Stimulated activated CD8-positive, alpha-beta memory T cell treated with anti-CD3 and anti-CD28 coated beads, Interleukin-15, amount 100 ng/mL, for 48 hours (primary cell): Measurements from ENCODE around the gene CDK10.
"Not testable (repeated sequence)": the region's sequence is repeated elsewhere in the genome, so short reads cannot be mapped to it uniquely, and the experiment has no call there.

ENCODE experiments used
- DNase-seq, 2 donors: peaks; one replicate each; pipeline ENCODE4 v3.0.0-alpha.2; 2020; ENCODE audit warnings: low read depth in 2 of 2

The CDK10 gene

DNA sequence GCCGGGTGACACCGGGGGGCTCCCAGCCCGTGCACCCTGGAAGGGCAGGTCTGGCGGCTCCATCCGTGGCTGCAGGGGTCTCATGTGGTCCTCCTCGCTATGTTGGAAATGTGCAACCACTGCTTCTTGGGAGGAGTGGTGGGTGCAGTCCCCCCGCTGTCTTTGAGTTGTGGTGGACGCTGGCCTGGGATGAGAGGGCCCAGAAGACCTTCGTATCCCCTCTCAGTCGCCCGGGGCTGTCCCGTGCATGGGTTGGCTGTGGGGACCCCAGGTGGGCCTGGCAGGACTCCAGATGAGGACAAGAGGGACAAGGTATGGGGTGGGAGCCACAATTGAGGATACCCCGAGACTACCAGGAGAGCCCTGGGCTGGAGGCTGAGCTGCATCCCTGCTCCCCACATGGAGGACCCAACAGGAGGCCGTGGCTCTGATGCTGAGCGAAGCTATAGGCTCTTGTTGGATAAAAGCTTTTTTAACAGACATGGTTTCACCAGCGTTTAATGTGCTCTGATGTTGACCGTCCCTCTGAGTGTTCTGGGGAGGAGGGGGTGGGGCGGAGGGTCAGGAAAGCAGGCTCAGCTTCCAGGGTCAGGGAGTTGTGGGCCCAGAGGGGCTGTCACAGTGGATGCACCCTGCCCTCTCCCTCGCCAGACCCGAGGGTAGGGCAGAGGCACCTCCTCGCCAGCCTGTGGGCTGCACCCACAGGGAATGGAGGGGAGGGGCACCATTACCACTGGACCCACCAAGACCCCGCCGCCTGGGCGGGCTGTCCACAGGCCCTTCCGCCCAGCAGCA is 9.6 kb downstream of the CDK10 start:
- no peak for DNase-seq

GRCh38 chr16:89696670-89697128 is 10.2 kb downstream of the CDK10 start:
- no peak for DNase-seq

DNA sequence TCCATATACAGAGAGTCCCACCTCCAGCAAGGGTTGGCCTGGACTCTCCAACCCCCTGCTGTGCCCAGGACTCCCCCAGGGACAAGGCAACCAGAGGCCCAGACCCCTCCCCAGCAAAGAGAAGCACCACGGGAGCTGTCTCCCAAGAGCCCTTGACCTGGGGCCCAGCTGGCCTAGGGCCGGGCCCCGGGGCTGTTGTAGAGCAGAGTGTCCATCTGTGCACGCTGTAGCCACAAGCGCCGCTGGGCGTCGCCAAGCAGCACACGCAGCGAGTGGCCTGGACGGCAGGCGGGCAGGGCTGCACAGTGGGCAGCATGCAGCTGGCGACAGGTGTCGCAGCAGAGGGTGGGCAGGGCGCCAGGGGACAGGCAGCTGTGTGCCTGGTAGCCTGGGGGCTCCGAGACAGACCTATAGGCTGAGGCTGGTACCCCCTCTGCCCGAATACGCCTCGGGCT is 10.7 kb downstream of the CDK10 start:
- no peak for DNase-seq

DNA sequence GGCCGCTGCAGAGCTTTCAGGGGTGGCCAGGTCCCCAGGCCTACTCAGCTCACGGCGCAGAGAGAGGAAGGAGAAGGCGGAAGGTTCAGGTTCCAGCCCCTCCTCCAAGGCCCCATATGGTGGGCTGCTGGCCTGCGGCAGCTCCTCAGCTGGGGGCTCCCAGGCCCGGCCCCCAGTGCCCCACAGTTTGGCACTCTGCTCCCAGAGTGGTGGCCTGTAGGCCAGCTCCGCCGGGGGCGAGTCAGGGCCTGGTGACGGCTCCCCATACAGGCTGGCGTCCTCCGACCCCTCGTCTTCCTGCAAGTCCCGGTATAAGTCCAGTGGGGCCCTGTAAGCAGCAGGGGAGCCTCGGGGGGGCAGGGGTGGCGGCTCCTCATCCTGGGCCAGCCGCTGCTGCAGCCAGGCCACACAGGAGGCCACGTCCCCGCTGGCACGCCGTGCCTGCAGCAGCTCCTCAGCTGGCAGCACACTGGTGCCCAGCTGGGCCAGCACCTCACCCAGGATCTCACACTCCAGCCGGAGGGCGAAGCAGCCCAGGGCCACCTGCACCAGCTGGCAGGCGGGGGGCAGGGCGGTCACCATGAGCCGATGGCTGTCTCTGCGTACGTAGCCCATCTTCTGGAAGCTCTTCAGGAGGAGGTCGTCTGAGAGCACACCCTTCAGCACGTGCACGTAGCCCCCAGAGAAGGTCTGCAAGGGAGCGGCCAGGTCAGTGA is 11.3 kb downstream of the CDK10 start:
- DNase-seq, result no peak

- not testable (repeated sequence) for DNase-seq
These were observed 12.2 kb downstream of the CDK10 start for GRCh38 chr16:89698717-89699116.

- DNase-seq, result not testable (repeated sequence)
These were observed 13.2 kb downstream of the CDK10 start for GRCh38 chr16:89699629-89700099.

DNA sequence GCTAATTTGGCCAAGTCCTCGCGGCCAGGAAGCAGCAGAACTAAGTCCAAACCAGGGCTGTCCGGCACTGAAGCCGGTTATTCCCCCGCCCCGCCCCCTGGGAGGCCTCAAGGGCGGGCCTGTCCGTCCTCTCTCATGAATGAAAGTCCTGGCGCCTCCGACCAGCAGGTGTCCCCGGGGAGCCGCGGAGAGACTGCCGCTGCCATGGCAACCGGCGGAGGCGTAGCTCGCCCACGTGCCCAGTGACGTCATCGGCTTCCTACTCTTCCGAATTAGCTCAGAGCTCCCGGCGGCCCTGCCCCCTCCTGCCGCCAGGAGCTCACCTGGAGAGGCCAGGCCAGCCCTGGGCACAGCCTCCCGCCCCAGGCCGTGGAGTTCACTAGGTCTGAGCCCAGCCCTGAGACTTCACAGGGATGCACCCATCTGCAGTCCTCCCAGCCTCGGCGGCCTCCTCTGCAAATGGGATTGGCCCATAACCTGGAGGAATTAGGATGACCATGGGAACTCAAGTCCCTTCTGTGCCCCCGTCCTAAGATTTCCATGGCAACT is 13.7 kb downstream of the CDK10 start:
- peak; percentile 95 to 96 for DNase-seq

GRCh38 chr16:89700649-89701424 is 14.3 kb downstream of the CDK10 start:
- no peak for DNase-seq

DNA sequence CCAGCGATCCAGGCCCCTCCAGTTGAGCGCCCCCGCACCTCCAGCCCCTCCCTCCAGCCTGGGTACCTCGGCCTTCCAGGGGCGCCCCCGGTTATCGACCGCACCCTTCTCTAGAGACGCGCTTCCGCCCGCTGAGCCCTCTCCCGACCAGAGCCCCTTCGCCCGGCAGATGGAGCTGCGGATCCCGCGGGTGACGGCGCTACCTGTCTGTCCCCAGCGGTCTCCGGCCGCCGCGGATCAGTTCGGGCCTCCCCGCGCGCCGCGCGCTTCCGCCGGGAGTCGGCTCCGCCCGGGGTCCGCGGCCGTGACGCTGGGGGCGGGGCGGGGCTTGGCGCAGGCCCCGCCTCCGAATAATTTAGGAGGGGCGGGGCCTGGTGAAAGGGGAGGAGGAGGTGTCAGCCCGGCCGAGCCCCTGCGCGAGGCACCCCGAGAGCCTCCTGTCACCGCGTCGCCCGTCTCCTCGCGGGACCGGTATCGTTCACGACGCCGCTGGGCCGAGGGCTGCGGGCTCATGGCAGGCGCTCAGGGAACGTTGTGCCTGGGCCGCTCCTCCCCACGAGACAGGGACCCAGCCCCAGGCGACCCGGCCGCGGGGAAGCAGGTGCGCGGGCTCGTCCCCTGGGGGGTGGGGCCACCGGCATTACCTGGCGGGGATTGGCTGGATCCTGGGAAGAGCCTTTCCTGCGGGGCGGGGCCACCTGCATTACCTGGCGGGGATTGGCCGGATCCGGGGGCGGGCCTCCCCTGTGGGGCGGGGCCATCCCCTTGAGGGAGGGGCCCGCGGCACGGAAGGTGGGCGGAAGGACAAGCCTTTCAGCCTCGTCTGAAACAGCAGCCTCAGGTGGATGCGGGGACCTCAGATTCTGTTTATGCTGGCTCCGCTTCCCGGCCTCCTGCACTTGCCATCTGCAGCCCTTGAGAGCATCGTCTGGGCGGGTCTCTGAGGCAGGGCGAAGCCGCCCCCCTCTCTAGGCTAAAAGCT is 15.2 kb downstream of the CDK10 start, which contains the start of gene SPATA2L:
Gene SPATA2L, minus strand, starts transcription at position 281 of the 982 bp plus-strand sequence. CDS start 473 bp downstream, outside the sequence.
- DNase-seq, result peak; percentile 92 to 95

GRCh38 chr16:89704281-89704680 is 17.8 kb downstream of the CDK10 start:
- DNase-seq, result no peak

DNA sequence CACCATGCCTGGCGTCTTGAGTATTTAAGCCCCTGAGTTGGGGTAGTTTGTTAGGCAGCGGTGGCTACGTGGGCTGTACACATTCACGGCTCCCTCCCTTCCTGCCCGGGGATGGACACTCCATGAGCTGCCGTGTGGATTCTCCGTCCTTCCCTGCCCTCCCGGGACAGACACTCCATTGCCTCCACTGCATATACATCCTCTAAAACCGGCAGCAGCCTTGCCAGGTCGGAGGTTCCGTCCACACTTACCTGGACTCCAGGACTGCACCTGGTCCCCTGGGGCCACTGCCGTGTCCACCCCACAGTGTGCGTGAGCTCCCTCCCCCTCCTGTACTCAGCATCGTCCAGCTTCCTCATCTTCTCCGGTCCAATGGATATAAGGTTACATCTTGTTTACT is 18.5 kb downstream of the CDK10 start:
- no peak for DNase-seq

DNA sequence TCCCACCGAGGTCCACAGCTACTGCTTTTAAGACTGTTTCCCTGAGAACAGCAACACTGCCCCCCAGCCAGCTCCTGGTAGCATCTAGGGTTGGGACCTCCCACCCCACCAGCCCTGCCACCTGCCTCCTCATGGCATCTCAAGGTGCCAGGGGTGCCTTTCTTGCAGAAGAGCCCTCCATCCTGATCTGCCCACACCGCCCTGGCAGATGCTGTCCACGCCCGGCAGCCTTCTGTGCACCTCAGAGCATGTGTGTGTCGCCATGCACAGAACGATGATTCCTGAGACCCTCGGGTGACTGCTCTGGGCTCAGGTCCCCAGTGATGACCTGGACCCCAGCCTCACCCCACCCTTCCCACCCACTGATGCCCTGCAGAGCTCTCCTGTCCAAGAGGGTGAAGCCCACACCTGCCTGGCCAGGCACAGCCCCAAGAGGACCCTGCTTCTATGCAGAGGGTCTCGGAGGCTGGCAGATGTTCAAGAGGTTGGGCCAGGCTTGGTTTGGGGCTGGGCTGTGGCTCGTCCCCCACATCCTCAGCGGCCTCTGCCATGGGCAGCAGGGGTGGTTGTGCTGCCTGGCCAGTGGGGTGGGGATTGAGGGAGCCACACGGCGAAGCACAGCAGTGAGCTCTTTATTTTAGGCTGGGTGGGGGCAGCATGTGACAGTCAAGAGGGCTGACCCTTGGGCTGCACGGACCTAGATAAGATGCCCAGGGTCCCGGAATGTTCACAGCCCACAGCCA is 20.2 kb downstream of the CDK10 start:
- no peak for DNase-seq

DNA sequence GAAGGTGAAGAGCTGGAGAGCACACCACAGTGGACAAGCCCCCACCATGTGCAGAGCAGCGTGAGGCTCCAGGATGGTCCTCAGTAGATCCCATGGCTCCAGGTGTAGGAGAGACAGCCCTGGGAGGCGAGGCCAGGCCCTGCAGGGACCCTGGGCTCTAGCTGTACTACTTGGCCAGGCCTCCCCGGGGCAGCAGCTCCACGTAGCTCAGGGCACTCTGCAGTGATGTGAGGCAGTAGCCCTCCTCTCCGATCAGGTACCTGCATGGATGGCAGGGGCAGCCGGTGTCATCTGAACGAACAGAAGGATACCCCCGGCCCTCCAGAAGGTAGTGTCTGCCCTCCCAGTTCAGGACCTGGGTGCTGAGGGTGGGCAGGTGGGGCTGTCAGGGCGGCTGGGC is 21.2 kb downstream of the CDK10 start:
- DNase-seq, result no peak

GRCh38 chr16:89708481-89708931 is 22.0 kb downstream of the CDK10 start:
- DNase-seq, result no peak

DNA sequence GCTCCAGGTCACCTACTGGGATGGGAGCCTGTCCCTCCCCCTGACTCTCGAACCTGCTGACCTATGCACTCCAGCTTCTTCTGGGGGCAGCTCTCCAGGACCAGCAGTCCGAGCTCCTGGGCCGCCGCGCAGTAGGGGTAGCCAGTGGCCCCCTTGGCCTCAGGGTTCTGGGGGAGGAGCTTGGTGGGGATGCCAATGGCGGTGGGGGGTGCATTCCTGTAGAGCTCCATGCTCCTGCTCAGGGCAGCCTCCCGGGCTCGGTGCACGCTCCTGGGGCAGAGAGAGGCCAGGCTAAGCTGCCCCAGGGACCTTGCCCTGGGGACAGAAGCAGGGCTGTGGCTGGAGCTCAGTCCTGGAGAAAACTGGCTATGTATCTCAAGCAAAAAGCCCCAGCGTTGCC is 22.7 kb downstream of the CDK10 start:
- DNase-seq, result no peak

- no peak for DNase-seq
These were observed 23.4 kb downstream of the CDK10 start for GRCh38 chr16:89709716-89710432.

DNA sequence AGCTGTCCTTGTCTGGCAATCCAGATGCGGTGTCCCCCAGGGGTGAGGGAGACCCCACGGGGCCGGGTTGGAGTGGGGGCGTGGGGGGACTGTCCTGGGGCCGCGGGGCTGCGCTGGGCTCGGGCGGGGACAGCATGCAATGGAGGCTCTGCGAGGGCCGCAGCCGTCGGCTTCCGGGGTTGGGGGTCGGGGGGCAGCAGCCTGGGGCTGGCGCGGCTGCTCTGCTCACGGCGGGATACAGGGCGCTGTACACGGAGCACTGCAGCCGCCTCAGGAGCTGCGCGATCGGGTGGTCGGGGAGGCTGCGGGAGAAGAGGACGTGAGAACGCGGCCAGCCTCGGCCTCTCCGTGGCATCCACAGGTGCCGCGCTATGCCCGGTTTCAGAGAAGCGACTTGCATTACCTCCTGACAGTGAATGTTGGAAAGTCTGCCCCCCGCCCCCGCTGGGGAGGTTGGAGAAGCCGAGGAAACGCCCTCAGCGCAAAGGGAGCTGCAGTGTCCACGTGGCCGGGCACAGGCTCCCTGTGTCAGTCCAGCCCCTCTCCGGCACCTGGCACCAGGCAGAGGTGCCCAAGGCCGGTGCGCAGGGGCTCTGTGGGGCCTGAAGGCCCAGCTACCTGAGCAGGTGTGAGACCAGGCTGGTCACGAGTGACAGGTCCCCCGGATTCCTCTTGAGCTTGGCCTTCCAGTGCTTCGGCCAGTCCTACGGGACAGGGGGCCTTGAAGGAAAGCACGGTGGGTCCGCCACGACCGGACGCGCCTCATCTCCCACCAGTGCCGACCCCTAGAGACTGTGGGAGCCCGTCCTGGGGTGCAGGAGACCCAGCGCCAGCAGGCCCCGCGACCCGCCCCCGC is 24.4 kb downstream of the CDK10 start:
- no peak for DNase-seq
